ENCODE results near the gene OR7A10.

- TF ChIP-seq POLR2A (IDR thresholded peaks at IDR 0.05; ENCODE audit: low read length), result no peak
- TF ChIP-seq GATA1 (IDR thresholded peaks at IDR 0.05; ENCODE audit: low read depth, low read length), result no peak
Observed at GRCh38 chr19:14843578-14843977, 5.1 kb downstream of the OR7A10 start.
